PC-9 (cell line): Measurements from ENCODE around the gene IL16. TPM values are rescaled to one million over a fixed set of nuclear protein-coding genes. Genes with fewer than 3 reads are reported as not detected.

ENCODE experiments used
- BruUV-seq: library from RNA; stranded (reverse); fragments of 400-500 nt; replicated peaks from 2 replicates; lab custom pipeline; 2021; lab: Mats Ljungman, UMichigan
- CTCF ChIA-PET: fragments of 300-600 bp; sonication (Branson Sonifier 250); formaldehyde crosslinking; loops from one replicate; lab custom pipeline; 2022; ENCODE audit warnings: antibody characterized with exemption; lab: Charles Lee
- POLR2A ChIA-PET: fragments of 300-600 bp; sonication (Branson Sonifier 250); formaldehyde crosslinking; loops from one replicate; lab custom pipeline; 2022; ENCODE audit warnings: antibody characterized with exemption; ENCODE audit not compliant: unreplicated experiment; lab: Charles Lee
- DNase-seq, 2 experiments: peaks; one replicate each; pipeline versions ENCODE4 v3.0.0 to v3.0.0-alpha.2; 2015 to 2022; ENCODE audit warnings: mixed read lengths in 1 of 2
- H2AFZ ChIP-seq: fragments of 200-600 bp; sonication (generic); 2 replicates; pipeline ENCODE4 v1.8.1; 2017; ENCODE audit warnings: antibody characterized with exemption
- H3F3A ChIP-seq: fragments of 200-600 bp; sonication (generic); 2 replicates; pipeline ENCODE4 v1.8.1; 2017; ENCODE audit warnings: antibody characterized with exemption, mild to moderate bottlenecking, low read depth; ENCODE audit not compliant: insufficient read depth
- H3K27ac ChIP-seq: fragments of 200-600 bp; sonication (generic); 2 replicates; pipeline ENCODE4 v1.6.1; 2016; ENCODE audit warnings: mixed run types
- H3K27me3 ChIP-seq: fragments of 200-600 bp; sonication (generic); 2 replicates; pipeline ENCODE4 v1.6.1; 2016; ENCODE audit warnings: low read depth, mixed run types; ENCODE audit not compliant: insufficient read depth
- H3K36me3 ChIP-seq: fragments of 200-600 bp; sonication (generic); 2 replicates; pipeline ENCODE4 v1.6.1; 2016; ENCODE audit warnings: low read depth, mixed run types
- H3K4me1 ChIP-seq: fragments of 200-600 bp; sonication (generic); replicated peaks from 2 replicates; pipeline ENCODE4 v1.6.1; 2016; ENCODE audit warnings: mixed run types; ENCODE audit not compliant: insufficient read depth
- H3K4me2 ChIP-seq: fragments of 200-600 bp; sonication (generic); 2 replicates; pipeline ENCODE4 v1.6.1; 2017; ENCODE audit warnings: mixed run types
- H3K4me3 ChIP-seq: fragments of 200-600 bp; sonication (generic); 2 replicates; pipeline ENCODE4 v1.6.1; 2016; ENCODE audit warnings: mixed run types
- H3K79me2 ChIP-seq: fragments of 200-600 bp; sonication (generic); 2 replicates; pipeline ENCODE4 v1.6.1; 2017; ENCODE audit warnings: low read depth, mixed run types
- H3K9me2 ChIP-seq: fragments of 200-600 bp; sonication (generic); 2 replicates; pipeline ENCODE4 v1.8.1; 2017; ENCODE audit warnings: mild to moderate bottlenecking; ENCODE audit not compliant: insufficient read depth
- H3K9me3 ChIP-seq: fragments of 200-600 bp; sonication (generic); 2 replicates; pipeline ENCODE4 v1.8.1; 2016; ENCODE audit warnings: low read depth; ENCODE audit not compliant: insufficient read depth
- H4K20me1 ChIP-seq: fragments of 200-600 bp; sonication (generic); 2 replicates; pipeline ENCODE4 v1.8.1; 2017; ENCODE audit not compliant: insufficient read depth
- CTCF ChIP-seq: fragments of 200-600 bp; sonication (generic); conservative IDR thresholded peaks from 2 replicates; pipeline ENCODE4 v1.6.1; 2017; ENCODE audit warnings: mixed run types, antibody characterized with exemption, mild to moderate bottlenecking, moderate library complexity
- EZH2 ChIP-seq: fragments of 200-600 bp; sonication (generic); IDR thresholded peaks from 2 replicates; pipeline ENCODE4 v1.8.0; 2017; ENCODE audit warnings: antibody characterized with exemption, low read depth
- intact Hi-C: fragments of 100-400 bp; cut with micrococcal nuclease; formaldehyde crosslinking; loops from one replicate; pipeline ENCODE4 v1.10.0; 2022; ENCODE audit not compliant: unreplicated experiment
- total RNA-seq: library from RNA; stranded (reverse); gene quantifications from 2 replicates; pipeline ENCODE4 v1.2.3, GENCODE V29; 2021

IL16 gene
- total RNA-seq, 1 experiment from 2014 or later, result 0.50 TPM

- H3K27ac ChIP-seq, result no peak overlapping the region
- no peak overlapping the region for H3K4me2 ChIP-seq
- H3K4me1 ChIP-seq, result no peaks in the 10 kb centered on the region
- H3K4me3 ChIP-seq, result no peak overlapping the region
- peaks cover 22% of the 10 kb centered on the region for H3K27me3 ChIP-seq
- no peaks in the 10 kb centered on the region for H3K79me2 ChIP-seq
- no peak overlapping the region for H2AFZ ChIP-seq
- intact Hi-C loops, result no loop called here
- TF ChIP-seq EZH2, result no peak
- no peak for TF ChIP-seq CTCF
- no peaks in the 10 kb centered on the region for H4K20me1 ChIP-seq
- no peak for DNase-seq
- no peaks in the 10 kb centered on the region for H3K36me3 ChIP-seq
- H3K9me3 ChIP-seq, result no peaks in the 10 kb centered on the region
- H3F3A ChIP-seq, result no peaks in the 10 kb centered on the region
- ChIA-PET CTCF (no interaction called here), POLR2A (no interaction called here)
- H3K9me2 ChIP-seq, result no peaks in the 10 kb centered on the region
- BruUV-seq, result no TSS peak
Measured at GRCh38 chr15:81339321-81339720, 142.6 kb downstream of the IL16 start.

- no peaks in the 10 kb centered on the region for H3K36me3 ChIP-seq
- BruUV-seq, result no TSS peak
- no peaks in the 10 kb centered on the region for H3K79me2 ChIP-seq
- no peak overlapping the region for H2AFZ ChIP-seq
- no peaks in the 10 kb centered on the region for H4K20me1 ChIP-seq
- ChIA-PET CTCF (no interaction called here), POLR2A (no interaction called here)
- intact Hi-C loops, result no loop called here
- no peaks in the 10 kb centered on the region for H3K4me1 ChIP-seq
- H3K4me2 ChIP-seq, result no peak overlapping the region
- H3K9me2 ChIP-seq, result no peaks in the 10 kb centered on the region
- H3F3A ChIP-seq, result no peaks in the 10 kb centered on the region
- no peak overlapping the region for H3K27ac ChIP-seq
- no peaks in the 10 kb centered on the region for H3K9me3 ChIP-seq
- H3K27me3 ChIP-seq, result peaks cover 22% of the 10 kb centered on the region
- no peak for DNase-seq
- TF ChIP-seq EZH2, result no peak
- no peak for TF ChIP-seq CTCF
- no peak overlapping the region for H3K4me3 ChIP-seq
Measured at GRCh38 chr15:81339851-81340250, 143.2 kb downstream of the IL16 start.

GRCh38 chr15:81341351-81341750 is 144.7 kb downstream of the IL16 start:
- H4K20me1 ChIP-seq, result no peaks in the 10 kb centered on the region
- H3K27ac ChIP-seq, result no peak overlapping the region
- H2AFZ ChIP-seq, result no peak overlapping the region
- BruUV-seq, result no TSS peak
- no peaks in the 10 kb centered on the region for H3F3A ChIP-seq
- TF ChIP-seq EZH2 (no peak), CTCF (no peak)
- H3K4me2 ChIP-seq, result no peak overlapping the region
- no peaks in the 10 kb centered on the region for H3K79me2 ChIP-seq
- peaks cover 22% of the 10 kb centered on the region for H3K27me3 ChIP-seq
- CTCF ChIA-PET, result no interaction called here
- no peak overlapping the region for H3K4me3 ChIP-seq
- no peaks in the 10 kb centered on the region for H3K4me1 ChIP-seq
- POLR2A ChIA-PET, result no interaction called here
- no peaks in the 10 kb centered on the region for H3K9me2 ChIP-seq
- H3K36me3 ChIP-seq, result no peaks in the 10 kb centered on the region
- no peak for DNase-seq
- H3K9me3 ChIP-seq, result no peaks in the 10 kb centered on the region
- intact Hi-C loops, result no loop called here
